ENCODE results near the gene ZNF121. TPM values are rescaled to one million over a fixed set of nuclear protein-coding genes. Genes with fewer than 3 reads are reported as not detected.
"Not testable (repeated sequence)": the region's sequence is repeated elsewhere in the genome, so short reads cannot be mapped to it uniquely, and the experiment has no call there.

The ZNF121 gene
- 10 to 100 TPM; 57.1 to 60.1 TPM for total RNA-seq

- intact Hi-C loops (cut with micrococcal nuclease), result loop anchor here (1.0 to 5.0 kb wide), 6 partner anchors 46 to 444 kb away; partner anchors contain the start of genes ZNF266, ZNF317, ZNF426 and ZNF559
- Mint-ChIP-seq H3K27me3 (ENCODE audit: low read depth) (peaks cover 2% of the 10 kb centered on the region), H3K4me3 (peak within 1 kb of the TSS; percentile 91), H3K36me3 (ENCODE audit: low read depth) (peaks cover 39% of the 10 kb centered on the region), H3K4me1 (ENCODE audit: low read depth) (peaks cover 33% of the 10 kb centered on the region), H3K9me3 (peaks cover 12% of the 10 kb centered on the region), H3K27ac (peak within 1 kb of the TSS; percentile 95)
- CTCF ChIA-PET, result interaction anchor here (0.6 to 2.5 kb wide), 5 partner anchors 9 to 417 kb away, joined by 3 to 6 read pairs (median 3); no protein-coding TSS in a partner anchor
- peak; percentile 88 for DNase-seq
Measured at GRCh38 chr19:9584073-9584833, at the start of gene ZNF121. Gene ZNF121 (minus strand): TSS chr19:9584504. CDS start chr19:9568097, 16,407 bp downstream.

GRCh38 chr19:9627856-9628255 lies 43.6 kb upstream of the ZNF121 start:
- Mint-ChIP-seq H3K36me3 (ENCODE audit: low read depth) (peaks cover 10% of the 10 kb centered on the region), H3K4me3 (no peak overlapping the region), H3K27ac (no peak overlapping the region), H3K4me1 (ENCODE audit: low read depth) (no peaks in the 10 kb centered on the region), H3K9me3 (no peaks in the 10 kb centered on the region), H3K27me3 (ENCODE audit: low read depth) (no peaks in the 10 kb centered on the region)
- DNase-seq, result no peak
- CTCF ChIA-PET, result interaction anchor here (0.7 to 1.2 kb wide), 2 partner anchors 166 to 171 kb away, joined by 3 to 4 read pairs; no protein-coding TSS in a partner anchor
- intact Hi-C loops (cut with micrococcal nuclease), result loop anchor here (5.0 kb wide), 2 partner anchors 374 to 421 kb away; no protein-coding TSS in a partner anchor

GRCh38 chr19:9622531-9622930 lies 38.2 kb upstream of the ZNF121 start:
- Mint-ChIP-seq H3K4me1 (ENCODE audit: low read depth) (peaks cover 15% of the 10 kb centered on the region), H3K4me3 (peak overlapping the region; percentile 33), H3K9me3 (no peaks in the 10 kb centered on the region), H3K27ac (peak overlapping the region; percentile 16), H3K36me3 (ENCODE audit: low read depth) (peaks cover 28% of the 10 kb centered on the region), H3K27me3 (ENCODE audit: low read depth) (no peaks in the 10 kb centered on the region)
- intact Hi-C loops (cut with micrococcal nuclease), result loop anchor here (5.0 kb wide), 2 partner anchors 290 to 790 kb away; partner anchors contain the start of genes MBD3L1 and ZNF558
- DNase-seq, result no peak
- CTCF ChIA-PET, result interaction anchor here (1.1 to 1.2 kb wide), 3 partner anchors 36 to 173 kb away, joined by 3 to 4 read pairs (median 3); no protein-coding TSS in a partner anchor

GRCh38 chr19:9621156-9622037 lies 37.1 kb upstream of the ZNF121 start, which contains the start of gene ZNF561:
Gene ZNF561 (minus strand): TSS chr19:9621232. CDS start chr19:9619456, 1,776 bp downstream.
- Mint-ChIP-seq H3K4me1 (ENCODE audit: low read depth) (peaks cover 18% of the 10 kb centered on the region), H3K4me3 (peak within 1 kb of the TSS; percentile 98), H3K36me3 (ENCODE audit: low read depth) (peaks cover 35% of the 10 kb centered on the region), H3K27ac (peak within 1 kb of the TSS; percentile 99), H3K27me3 (ENCODE audit: low read depth) (no peaks in the 10 kb centered on the region), H3K9me3 (no peaks in the 10 kb centered on the region)
- peak; percentile 90 for DNase-seq
- intact Hi-C loops (cut with micrococcal nuclease), result loop anchor here (1.0 to 5.0 kb wide), 6 partner anchors 35 to 789 kb away; partner anchors contain the start of genes MBD3L1, ZNF558 and ZNF846
- CTCF ChIA-PET, result interaction anchor here (0.8 to 1.1 kb wide), 3 partner anchors 148 to 174 kb away, joined by 3 read pairs; partner anchors contain the start of gene ZNF846

GRCh38 chr19:9620842-9621155 lies 36.5 kb upstream of the ZNF121 start:
- H3K27me3 Mint-ChIP-seq (ENCODE audit: low read depth), result no peaks in the 10 kb centered on the region
- peak overlapping the region; percentile 98 for H3K4me3 Mint-ChIP-seq
- CTCF ChIA-PET, result no interaction called here
- H3K4me1 Mint-ChIP-seq (ENCODE audit: low read depth), result peaks cover 21% of the 10 kb centered on the region
- H3K36me3 Mint-ChIP-seq (ENCODE audit: low read depth), result peaks cover 40% of the 10 kb centered on the region
- peak overlapping the region; percentile 99 for H3K27ac Mint-ChIP-seq
- no peak for DNase-seq
- H3K9me3 Mint-ChIP-seq, result no peaks in the 10 kb centered on the region
- intact Hi-C loops (cut with micrococcal nuclease), result loop anchor here (1.0 to 5.0 kb wide), 6 partner anchors 34 to 788 kb away; partner anchors contain the start of genes MBD3L1, ZNF558 and ZNF846

GRCh38 chr19:9615844-9616243 lies 31.5 kb upstream of the ZNF121 start:
- H3K27me3 Mint-ChIP-seq (ENCODE audit: low read depth), result no peaks in the 10 kb centered on the region
- CTCF ChIA-PET, result interaction anchor here (0.8 kb wide), 1 partner anchor 14 kb away, joined by 3 read pairs; no protein-coding TSS in a partner anchor
- intact Hi-C loops (cut with micrococcal nuclease), result loop anchor here (1.0 kb wide), 1 partner anchor 19 kb away; no protein-coding TSS in a partner anchor
- peaks cover 15% of the 10 kb centered on the region for H3K4me1 Mint-ChIP-seq (ENCODE audit: low read depth)
- peaks cover 81% of the 10 kb centered on the region for H3K36me3 Mint-ChIP-seq (ENCODE audit: low read depth)
- H3K4me3 Mint-ChIP-seq, result no peak overlapping the region
- DNase-seq, result peak; percentile 26
- peaks cover 20% of the 10 kb centered on the region for H3K9me3 Mint-ChIP-seq
- H3K27ac Mint-ChIP-seq, result peak overlapping the region; percentile 83

GRCh38 chr19:9610484-9611113 lies 26.3 kb upstream of the ZNF121 start:
- Mint-ChIP-seq H3K9me3 (peaks cover 57% of the 10 kb centered on the region), H3K4me3 (no peak overlapping the region), H3K27ac (no peak overlapping the region), H3K36me3 (ENCODE audit: low read depth) (peaks cover 85% of the 10 kb centered on the region), H3K27me3 (ENCODE audit: low read depth) (no peaks in the 10 kb centered on the region), H3K4me1 (ENCODE audit: low read depth) (peaks cover under 1% of the 10 kb centered on the region)
- CTCF ChIA-PET, result no interaction called here
- DNase-seq, result no peak
- intact Hi-C loops (cut with micrococcal nuclease), result no loop called here

- Mint-ChIP-seq H3K27me3 (ENCODE audit: low read depth) (no peaks in the 10 kb centered on the region), H3K4me3 (no peak overlapping the region), H3K27ac (no peak overlapping the region), H3K36me3 (ENCODE audit: low read depth) (peaks cover 72% of the 10 kb centered on the region), H3K9me3 (peaks cover 57% of the 10 kb centered on the region), H3K4me1 (ENCODE audit: low read depth) (no peaks in the 10 kb centered on the region)
- intact Hi-C loops (cut with micrococcal nuclease), result no loop called here
- DNase-seq, result no peak
- CTCF ChIA-PET, result interaction anchor here (0.6 kb wide), 1 partner anchor 100 kb away, joined by 3 read pairs; no protein-coding TSS in a partner anchor
Measured at GRCh38 chr19:9608912-9609311, 24.6 kb upstream of the ZNF121 start.

GRCh38 chr19:9597027-9597426 lies 12.7 kb upstream of the ZNF121 start:
- peak overlapping the region; percentile 63 for H3K27ac Mint-ChIP-seq
- H3K4me1 Mint-ChIP-seq (ENCODE audit: low read depth), result peaks cover 3% of the 10 kb centered on the region
- peaks cover 19% of the 10 kb centered on the region for H3K9me3 Mint-ChIP-seq
- no peak overlapping the region for H3K4me3 Mint-ChIP-seq
- H3K27me3 Mint-ChIP-seq (ENCODE audit: low read depth), result peaks cover 4% of the 10 kb centered on the region
- intact Hi-C loops (cut with micrococcal nuclease), result loop anchor here (1.0 kb wide), 1 partner anchor 19 kb away; no protein-coding TSS in a partner anchor
- DNase-seq, result no peak
- CTCF ChIA-PET, result no interaction called here
- peaks cover 12% of the 10 kb centered on the region for H3K36me3 Mint-ChIP-seq (ENCODE audit: low read depth)

GRCh38 chr19:9586764-9587163 lies 2.5 kb upstream of the ZNF121 start:
- Mint-ChIP-seq H3K27ac (no peak overlapping the region), H3K36me3 (ENCODE audit: low read depth) (peaks cover 15% of the 10 kb centered on the region), H3K9me3 (peaks cover 4% of the 10 kb centered on the region), H3K4me3 (no peak overlapping the region), H3K27me3 (ENCODE audit: low read depth) (peaks cover 2% of the 10 kb centered on the region), H3K4me1 (ENCODE audit: low read depth) (peaks cover 14% of the 10 kb centered on the region)
- CTCF ChIA-PET, result interaction anchor here (0.6 to 1.0 kb wide), 5 partner anchors 33 to 379 kb away, joined by 3 to 4 read pairs (median 3); no protein-coding TSS in a partner anchor
- intact Hi-C loops (cut with micrococcal nuclease), result loop anchor here (1.0 to 5.0 kb wide), 5 partner anchors 35 to 381 kb away; partner anchors contain the start of gene ZNF561
- DNase-seq, result peak; percentile 93

- Mint-ChIP-seq H3K4me1 (ENCODE audit: low read depth) (peaks cover 40% of the 10 kb centered on the region), H3K4me3 (peak overlapping the region; percentile 76), H3K9me3 (peaks cover 23% of the 10 kb centered on the region), H3K27ac (peak overlapping the region; percentile 90), H3K36me3 (ENCODE audit: low read depth) (peaks cover 58% of the 10 kb centered on the region)
- CTCF ChIA-PET; DNase-seq; H3K27me3 Mint-ChIP-seq (ENCODE audit: low read depth): not testable (repeated sequence)
- intact Hi-C loops (cut with micrococcal nuclease), result loop anchor here (5.0 kb wide), 2 partner anchors 90 to 260 kb away; partner anchors contain the start of gene ZNF559
Measured at GRCh38 chr19:9582081-9582725, 2.1 kb downstream of the ZNF121 start.

Data from activated naive CD4-positive, alpha-beta T cell treated with anti-CD3 and anti-CD28 coated beads for 36 hours (primary cell).